GM10248 (cell line): Measurements from ENCODE around the gene PCDHGA8.

Source experiments
- CTCF ChIA-PET: fragments of 300-600 bp; sonication (Branson Sonifier 250); formaldehyde crosslinking; extraction: SDS; loops from one replicate; lab custom pipeline; 2021; ENCODE audit warnings: antibody characterized with exemption; lab: Yijun Ruan, JAX
- POLR2A ChIA-PET: fragments of 350-650 bp; sonication (Branson Sonifier 250); formaldehyde crosslinking; extraction: SDS; loops from one replicate; lab custom pipeline; 2020; ENCODE audit warnings: antibody characterized with exemption; lab: Yijun Ruan, JAX
- DNase-seq: peaks from one replicate; pipeline ENCODE4 v3.0.0; 2012; ENCODE audit errors: extremely low spot score
- TF ChIP-seq, protein P1 (sequence below): IDR thresholded peaks from 2 replicates; pipeline ENCODE4 v1.5.1; 2012; ENCODE audit warnings: mild to moderate bottlenecking, low read depth; ENCODE audit errors: extremely low read depth, missing control alignments, control extremely low read depth

Gene PCDHGA8

DNA sequence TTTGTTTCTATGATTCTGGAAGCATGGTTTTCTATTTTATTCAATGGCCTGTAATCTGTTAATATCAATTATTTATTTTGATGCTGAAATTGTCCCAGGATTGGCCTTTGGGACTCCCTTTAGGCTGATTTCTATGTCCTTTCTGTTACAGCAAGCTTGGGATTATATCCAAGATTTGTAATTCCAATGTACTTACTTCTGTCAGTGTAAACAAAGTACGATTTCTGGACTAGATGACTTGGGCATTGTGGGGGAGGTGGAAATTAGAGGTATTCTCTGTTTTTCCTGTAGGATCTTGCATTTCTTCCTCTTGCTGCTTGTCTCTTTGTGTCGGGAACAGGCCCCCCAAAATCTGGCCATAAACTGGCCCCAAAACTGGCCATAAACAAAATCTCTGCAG lies 41.6 kb downstream of the PCDHGA8 start:
- DNase-seq, result no peak
- ChIA-PET CTCF (interaction anchor here (0.8 to 1.4 kb wide), 2 partner anchors 13 to 26 kb away, joined by 4 read pairs; partner anchors contain the start of genes PCDHGA11 and PCDHGB6), POLR2A (no interaction called here)
- TF ChIP-seq, protein P1, sequence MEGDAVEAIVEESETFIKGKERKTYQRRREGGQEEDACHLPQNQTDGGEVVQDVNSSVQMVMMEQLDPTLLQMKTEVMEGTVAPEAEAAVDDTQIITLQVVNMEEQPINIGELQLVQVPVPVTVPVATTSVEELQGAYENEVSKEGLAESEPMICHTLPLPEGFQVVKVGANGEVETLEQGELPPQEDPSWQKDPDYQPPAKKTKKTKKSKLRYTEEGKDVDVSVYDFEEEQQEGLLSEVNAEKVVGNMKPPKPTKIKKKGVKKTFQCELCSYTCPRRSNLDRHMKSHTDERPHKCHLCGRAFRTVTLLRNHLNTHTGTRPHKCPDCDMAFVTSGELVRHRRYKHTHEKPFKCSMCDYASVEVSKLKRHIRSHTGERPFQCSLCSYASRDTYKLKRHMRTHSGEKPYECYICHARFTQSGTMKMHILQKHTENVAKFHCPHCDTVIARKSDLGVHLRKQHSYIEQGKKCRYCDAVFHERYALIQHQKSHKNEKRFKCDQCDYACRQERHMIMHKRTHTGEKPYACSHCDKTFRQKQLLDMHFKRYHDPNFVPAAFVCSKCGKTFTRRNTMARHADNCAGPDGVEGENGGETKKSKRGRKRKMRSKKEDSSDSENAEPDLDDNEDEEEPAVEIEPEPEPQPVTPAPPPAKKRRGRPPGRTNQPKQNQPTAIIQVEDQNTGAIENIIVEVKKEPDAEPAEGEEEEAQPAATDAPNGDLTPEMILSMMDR, result no peak

DNA sequence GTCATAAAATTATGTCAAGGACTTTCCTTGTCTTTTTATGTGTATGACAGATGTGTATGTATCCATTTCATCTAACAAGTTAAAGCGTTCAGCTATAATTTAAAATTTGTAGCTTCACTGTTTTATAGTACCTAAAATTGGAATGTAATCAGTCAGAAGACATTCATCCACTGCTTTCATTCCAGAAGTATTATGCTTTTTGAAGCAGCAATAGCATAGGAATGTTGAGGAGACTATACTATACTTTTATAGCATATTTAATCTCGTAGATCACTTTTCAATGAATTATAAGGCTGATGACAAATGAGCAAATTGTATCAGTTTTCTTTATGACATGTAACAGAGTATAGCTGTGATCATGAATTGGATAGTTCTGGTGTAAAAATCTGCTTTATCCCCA lies 44.8 kb downstream of the PCDHGA8 start:
- ChIA-PET CTCF (interaction anchor here (1.2 to 1.6 kb wide), 4 partner anchors 16 to 127 kb away, joined by 3 to 5 read pairs (median 4); partner anchors contain the start of genes PCDHGA10 and PCDHGA11), POLR2A (no interaction called here)
- TF ChIP-seq, protein P1, result no peak
- DNase-seq, result no peak

DNA sequence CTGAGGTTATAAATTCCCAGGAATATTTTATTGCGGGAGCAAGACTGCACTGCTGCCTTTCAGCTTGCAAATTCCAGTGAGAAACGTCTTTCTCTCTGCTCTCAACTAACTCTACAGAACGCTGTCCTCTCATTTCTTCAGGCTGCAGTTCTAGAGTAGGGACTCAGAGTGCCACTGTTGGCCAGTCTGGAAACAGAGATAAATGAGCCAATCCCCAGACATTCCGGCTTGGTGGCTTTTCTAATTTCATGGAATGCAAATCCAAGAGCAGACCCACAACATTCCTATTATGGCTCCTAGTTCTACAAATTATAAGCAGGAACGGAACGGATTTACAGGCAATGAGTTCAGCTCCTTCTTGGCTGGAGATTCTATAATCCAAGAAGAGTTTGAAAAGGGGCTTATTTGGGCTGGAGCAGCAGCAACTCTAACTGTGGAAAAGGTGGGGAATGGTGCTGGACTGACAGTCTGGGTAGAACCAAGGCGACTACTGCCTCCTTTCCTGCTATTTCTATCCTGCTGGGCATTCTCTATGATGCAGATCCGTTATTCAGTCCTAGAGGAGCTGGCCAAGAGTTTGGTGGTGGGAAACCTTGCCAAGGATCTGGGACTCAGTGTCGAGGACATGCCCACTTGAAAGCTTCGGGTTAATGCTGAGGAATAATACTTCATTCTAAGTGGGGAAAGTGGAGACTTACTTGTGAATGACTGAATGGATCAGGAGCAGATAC lies 47.1 kb downstream of the PCDHGA8 start:
- CTCF ChIA-PET, result interaction anchor here (1.4 kb wide), 1 partner anchor 118 kb away, joined by 3 read pairs; no protein-coding TSS in a partner anchor
- TF ChIP-seq, protein P1, result no peak
- no peak for DNase-seq
- POLR2A ChIA-PET, result no interaction called here

DNA sequence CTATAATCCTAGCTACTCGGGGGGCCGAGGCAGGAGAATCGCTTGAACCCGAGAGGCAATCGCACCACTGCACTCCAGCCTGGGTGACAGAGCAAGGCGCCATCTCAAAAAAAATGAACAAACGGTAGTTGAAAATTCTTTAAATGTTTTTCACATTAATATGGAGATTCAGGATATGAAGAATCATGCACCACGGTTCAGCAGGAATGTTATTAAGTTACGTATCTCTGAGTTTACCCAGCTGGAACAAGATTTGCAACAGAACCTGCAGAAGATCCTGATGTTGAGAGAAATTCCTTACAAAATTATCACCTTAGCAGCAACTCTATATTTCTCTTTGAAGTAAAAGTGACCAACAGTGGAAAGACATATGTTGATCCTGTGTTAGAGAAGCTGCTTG lies 47.9 kb downstream of the PCDHGA8 start:
- CTCF ChIA-PET, result no interaction called here
- POLR2A ChIA-PET, result no interaction called here

DNA sequence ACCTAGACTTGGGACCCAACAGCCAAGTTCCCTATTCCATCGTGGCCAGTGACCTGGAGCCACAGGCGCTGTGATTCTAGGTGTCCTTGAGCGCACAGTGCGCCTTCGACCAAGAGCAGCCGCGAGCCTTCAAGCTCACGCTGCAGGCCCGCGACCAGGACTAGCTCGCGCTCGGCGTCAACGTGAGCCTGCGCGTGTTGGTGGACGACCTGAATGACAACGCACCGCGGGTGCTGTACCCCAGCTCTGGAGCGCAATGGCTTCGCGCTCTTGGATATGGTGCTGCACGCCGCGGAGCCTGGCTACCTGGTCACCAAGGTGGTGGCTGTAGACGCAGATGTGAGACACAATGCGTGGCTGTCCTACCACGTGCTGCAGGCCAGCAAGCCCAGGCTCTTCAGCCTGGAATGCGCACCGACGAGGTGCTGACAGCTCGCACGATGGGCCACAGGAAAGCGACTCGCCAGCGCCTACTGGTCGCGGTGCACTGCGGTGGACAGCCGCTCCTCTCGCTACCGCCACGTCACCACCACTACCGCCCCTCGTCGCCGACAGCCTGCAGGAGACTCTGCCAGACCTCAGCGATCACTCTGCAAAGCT lies 49.2 kb downstream of the PCDHGA8 start:
- CTCF ChIA-PET, result interaction anchor here (0.9 to 1.4 kb wide), 2 partner anchors 21 to 122 kb away, joined by 3 to 5 read pairs; partner anchors contain the start of gene PCDHGA11
- POLR2A ChIA-PET, result no interaction called here

More for the DNA sequence above, 47.9 kb downstream of the PCDHGA8 start:
- TF ChIP-seq, protein P1, result no peak
- no peak for DNase-seq

More for the DNA sequence above, 49.2 kb downstream of the PCDHGA8 start:
- DNase-seq, result no peak
- TF ChIP-seq, protein P1, result no peak
